A549 (cell line): ENCODE measurements around the gene TNS3. TPM values are rescaled to one million over a fixed set of nuclear protein-coding genes. Genes with fewer than 3 reads are reported as not detected.

ENCODE experiments used
- ATAC-seq, 2 experiments: fragments of 200-7000 bp in 1 of 2; fragments of >200 bp in 1 of 2; cut with Nextera tagmentation in 1 of 2; cut with Tn5 transposase in 1 of 2; 3 replicates each; pipeline versions ENCODE4 v1.8.0 to v1.9.1; 2018 to 2020; ENCODE audit warnings: mild to moderate bottlenecking in 1 of 2, moderate library complexity in 1 of 2
- CTCF ChIA-PET: fragments of 300-600 bp; sonication (Branson Sonifier 250); formaldehyde crosslinking; extraction: SDS; loops from one replicate; lab custom pipeline; 2021; ENCODE audit warnings: antibody characterized with exemption, inconsistent platforms; lab: Yijun Ruan, JAX
- POLR2A ChIA-PET: fragments of 350-600 bp; formaldehyde crosslinking; extraction: SDS; loops from one replicate; lab custom pipeline; 2021; ENCODE audit warnings: antibody characterized with exemption, inconsistent platforms; lab: Yijun Ruan, JAX
- DNase-seq, 2 experiments: peaks; one replicate each; pipeline versions ENCODE4 v3.0.0 to v3.0.0-alpha.2; 2011 to 2016; ENCODE audit warnings: low read depth in 1 of 2, low spot score in 1 of 2
- FAIRE-seq: peaks from 2 replicates; lab custom pipeline; 2011; peaks lifted over from hg19 to GRCh38; lab: Jason Lieb, UNC
- H3K27ac ChIP-seq, 2 experiments: fragments of >200 bp; sonication (Bioruptor Twin); formaldehyde crosslinking; 3 replicates each; pipeline ENCODE4 v1.5.1; 2016 to 2017
- H3K4me1 ChIP-seq: fragments of >200 bp; sonication (Bioruptor Twin); formaldehyde crosslinking; 3 replicates; pipeline ENCODE4 v1.6.1; 2016
- H3K4me2 ChIP-seq: fragments of >200 bp; sonication (Bioruptor Twin); formaldehyde crosslinking; 3 replicates; pipeline ENCODE4 v1.6.1; 2016
- H3K4me3 ChIP-seq: fragments of >200 bp; sonication (Bioruptor Twin); formaldehyde crosslinking; 3 replicates; pipeline ENCODE4 v1.5.1; 2016
- H3K9me3 ChIP-seq: fragments of >200 bp; sonication (Bioruptor Twin); formaldehyde crosslinking; 3 replicates; pipeline ENCODE4 v1.6.1; 2016
- BHLHE40 ChIP-seq: IDR thresholded peaks from 2 replicates; pipeline ENCODE4 v1.6.1; 2012; ENCODE audit warnings: low read depth, low read length, inconsistent platforms
- CBX2 ChIP-seq: fragments of 200-600 bp; sonication (generic); IDR thresholded peaks from 2 replicates; pipeline ENCODE4 v1.6.1; 2016; ENCODE audit warnings: low read depth, mild to moderate bottlenecking, borderline replicate concordance
- CEBPB ChIP-seq, 2 experiments: fragments of >200 bp in 1 of 2; sonication (Bioruptor Twin) in 1 of 2; formaldehyde crosslinking in 1 of 2; IDR thresholded peaks; 2 replicates each; pipeline ENCODE4 v1.6.1; 2012 to 2016
- CTCF ChIP-seq: fragments of >200 bp; sonication (Bioruptor Twin); formaldehyde crosslinking; IDR thresholded peaks from 3 replicates; pipeline ENCODE4 v1.5.1; 2016
- EHMT2 ChIP-seq: fragments of 200-600 bp; sonication (generic); IDR thresholded peaks from 2 replicates; pipeline ENCODE4 v1.6.1; 2016; ENCODE audit warnings: antibody characterized with exemption, low read depth, mild to moderate bottlenecking, moderate library complexity
- ESRRA ChIP-seq: fragments of 150-350 bp; IDR thresholded peaks from 2 replicates; pipeline ENCODE4 v1.6.1; 2014; ENCODE audit warnings: mild to moderate bottlenecking, low read length, borderline replicate concordance
- FOSB ChIP-seq: fragments of 250-450 bp; sonication (Bioruptor Pico); IDR thresholded peaks from 2 replicates; pipeline ENCODE4 v1.5.0; 2020; ENCODE audit warnings: mild to moderate bottlenecking, moderate library complexity
- FOXS1 ChIP-seq: fragments of 250-450 bp; sonication (Bioruptor Pico); IDR thresholded peaks from 2 replicates; pipeline ENCODE4 v1.5.0; 2020; ENCODE audit warnings: mild to moderate bottlenecking, moderate library complexity
- HEYL ChIP-seq: fragments of 250-450 bp; sonication (Bioruptor Pico); IDR thresholded peaks from 2 replicates; pipeline ENCODE4 v1.8.0; 2021; ENCODE audit warnings: mild to moderate bottlenecking, moderate library complexity
- HOXB13 ChIP-seq: fragments of 250-450 bp; sonication (Bioruptor Pico); IDR thresholded peaks from 2 replicates; pipeline ENCODE4 v1.5.0; 2020; ENCODE audit warnings: low read depth, mild to moderate bottlenecking, moderate library complexity
- HOXB5 ChIP-seq: fragments of 250-450 bp; sonication (Bioruptor Pico); IDR thresholded peaks from 2 replicates; pipeline ENCODE4 v1.5.0; 2020; ENCODE audit warnings: mild to moderate bottlenecking, moderate library complexity
- JUN ChIP-seq, 2 experiments: fragments of >200 bp; sonication (Bioruptor Twin); formaldehyde crosslinking; IDR thresholded peaks; 2 replicates in 1 of 2; 3 replicates in 1 of 2; pipeline ENCODE4 v1.6.1; 2016 to 2017
- MAFK ChIP-seq: fragments of 450-650 bp; IDR thresholded peaks from 2 replicates; pipeline ENCODE4 v1.6.1; 2014; ENCODE audit not compliant: partially characterized antibody
- MAX ChIP-seq: IDR thresholded peaks from 2 replicates; pipeline ENCODE4 v1.6.1; 2012
- MYC ChIP-seq: IDR thresholded peaks from 2 replicates; pipeline ENCODE4 v1.6.1; 2012; ENCODE audit warnings: mild to moderate bottlenecking, inconsistent platforms, low read length, improper control_type of control experiment, borderline replicate concordance
- NFE2L2 ChIP-seq: fragments of 150-350 bp; conservative IDR thresholded peaks from 2 replicates; pipeline ENCODE4 v1.6.1; 2014; ENCODE audit warnings: low read length
- PBX3 ChIP-seq: IDR thresholded peaks from 2 replicates; pipeline ENCODE4 v1.6.1; 2012
- PHF8 ChIP-seq: fragments of 200-600 bp; sonication (generic); IDR thresholded peaks from 2 replicates; pipeline ENCODE4 v1.6.1; 2016; ENCODE audit warnings: low read depth, mild to moderate bottlenecking, antibody characterized with exemption, moderate library complexity, borderline replicate concordance
- POLR2A ChIP-seq: IDR thresholded peaks from 2 replicates; pipeline ENCODE4 v1.6.1; 2012; ENCODE audit warnings: mild to moderate bottlenecking, low read length
- POLR2AphosphoS2 ChIP-seq: conservative IDR thresholded peaks from 2 replicates; pipeline ENCODE4 v1.6.1; 2012; ENCODE audit warnings: low read length, improper control_type of control experiment, inconsistent platforms
- RAD21 ChIP-seq, 2 experiments: fragments of >200 bp in 1 of 2; sonication (Bioruptor Twin) in 1 of 2; formaldehyde crosslinking in 1 of 2; IDR thresholded peaks in 1 of 2; conservative IDR thresholded peaks in 1 of 2; 2 replicates in 1 of 2; 3 replicates in 1 of 2; pipeline ENCODE4 v1.6.1; 2012 to 2018; ENCODE audit warnings: inconsistent platforms in 1 of 2
- RARB ChIP-seq: fragments of 250-450 bp; sonication (Bioruptor Pico); IDR thresholded peaks from 2 replicates; pipeline ENCODE4 v1.8.0; 2021; ENCODE audit warnings: mild to moderate bottlenecking, moderate library complexity
- RCOR1 ChIP-seq: fragments of 150-350 bp; IDR thresholded peaks from 2 replicates; pipeline ENCODE4 v1.6.1; 2014; ENCODE audit warnings: antibody characterized with exemption, low read length, low read depth
- RFX5 ChIP-seq: fragments of 450-650 bp; IDR thresholded peaks from 2 replicates; pipeline ENCODE4 v1.7.1; 2014; ENCODE audit warnings: antibody characterized with exemption, mild to moderate bottlenecking, moderate library complexity
- RNF2 ChIP-seq: fragments of 200-600 bp; sonication (generic); IDR thresholded peaks from 2 replicates; pipeline ENCODE4 v1.6.1; 2016; ENCODE audit warnings: low read depth, mild to moderate bottlenecking, antibody characterized with exemption, moderate library complexity, borderline replicate concordance
- SMC3 ChIP-seq: fragments of >200 bp; sonication (Bioruptor Twin); formaldehyde crosslinking; IDR thresholded peaks from 3 replicates; pipeline ENCODE4 v1.6.1; 2018; ENCODE audit warnings: inconsistent platforms
- TFCP2L1 ChIP-seq: fragments of 250-450 bp; sonication (Bioruptor Pico); IDR thresholded peaks from 2 replicates; pipeline ENCODE4 v1.5.0; 2021; ENCODE audit warnings: mild to moderate bottlenecking
- TP53 ChIP-seq: fragments of 250-450 bp; sonication (Bioruptor Pico); IDR thresholded peaks from 2 replicates; pipeline ENCODE4 v1.5.0; 2021; ENCODE audit warnings: mild to moderate bottlenecking, moderate library complexity
- ZSCAN20 ChIP-seq: fragments of 250-450 bp; sonication (Bioruptor Pico); IDR thresholded peaks from 2 replicates; pipeline ENCODE4 v1.8.0; 2022; ENCODE audit warnings: mild to moderate bottlenecking, moderate library complexity
- WGBS: methylation state at CpG from one replicate; pipeline ENCODE4 v1.1.6; 2017; ENCODE audit errors: missing lambda C conversion rate; 5-methylcytosine and 5-hydroxymethylcytosine counted together
- polyA minus RNA-seq: library from RNA; depleted of rRNA, polyadenylated mRNA; stranded (reverse); fragments of >200 nt; gene quantifications from 2 replicates; pipeline ENCODE4 v1.2.3, GENCODE V29; 2011; rRNA and poly(A)+ RNA removed
- polyA plus RNA-seq, 4 experiments: library from polyadenylated mRNA; depleted of rRNA in 3 of 4; stranded (reverse); fragments of >200 nt; fragmentation: RNase III in 1 of 4; extraction: RNeasy Plus Mini Kit Qiagen cat#74134 plus additional on column Dnase treatment in 1 of 4; gene quantifications; 2 replicates in 3 of 4; 3 replicates in 1 of 4; pipeline ENCODE4 v1.2.3, GENCODE V29; 2011 to 2017
- TF ChIP-seq, protein P1 (sequence below): fragments of 200-600 bp; sonication (generic); IDR thresholded peaks from 2 replicates; pipeline ENCODE4 v1.6.1; 2016; ENCODE audit warnings: antibody characterized with exemption, mild to moderate bottlenecking, moderate library complexity
- TF ChIP-seq, protein P2 (sequence below): fragments of >200 bp; sonication (Bioruptor Twin); formaldehyde crosslinking; IDR thresholded peaks from 3 replicates; pipeline ENCODE4 v1.6.1; 2016

Gene TNS3
- 134 and 137 TPM in 2 replicates for polyA plus RNA-seq (2011; rRNA removed)
- 80.9 and 113 TPM in 2 replicates for polyA plus RNA-seq (2012; cell fraction: cytosol; rRNA removed)
- polyA plus RNA-seq (2012; cell fraction: nucleus; rRNA removed), result 217 and 283 TPM in 2 replicates
- 107 to 122 TPM (median 107 TPM) in 3 replicates for polyA plus RNA-seq (2017; fragmentation: RNase III; extraction: RNeasy Plus Mini Kit Qiagen cat#74134 plus additional on column Dnase treatment)
- polyA minus RNA-seq, result 438 and 510 TPM in 2 replicates

DNA sequence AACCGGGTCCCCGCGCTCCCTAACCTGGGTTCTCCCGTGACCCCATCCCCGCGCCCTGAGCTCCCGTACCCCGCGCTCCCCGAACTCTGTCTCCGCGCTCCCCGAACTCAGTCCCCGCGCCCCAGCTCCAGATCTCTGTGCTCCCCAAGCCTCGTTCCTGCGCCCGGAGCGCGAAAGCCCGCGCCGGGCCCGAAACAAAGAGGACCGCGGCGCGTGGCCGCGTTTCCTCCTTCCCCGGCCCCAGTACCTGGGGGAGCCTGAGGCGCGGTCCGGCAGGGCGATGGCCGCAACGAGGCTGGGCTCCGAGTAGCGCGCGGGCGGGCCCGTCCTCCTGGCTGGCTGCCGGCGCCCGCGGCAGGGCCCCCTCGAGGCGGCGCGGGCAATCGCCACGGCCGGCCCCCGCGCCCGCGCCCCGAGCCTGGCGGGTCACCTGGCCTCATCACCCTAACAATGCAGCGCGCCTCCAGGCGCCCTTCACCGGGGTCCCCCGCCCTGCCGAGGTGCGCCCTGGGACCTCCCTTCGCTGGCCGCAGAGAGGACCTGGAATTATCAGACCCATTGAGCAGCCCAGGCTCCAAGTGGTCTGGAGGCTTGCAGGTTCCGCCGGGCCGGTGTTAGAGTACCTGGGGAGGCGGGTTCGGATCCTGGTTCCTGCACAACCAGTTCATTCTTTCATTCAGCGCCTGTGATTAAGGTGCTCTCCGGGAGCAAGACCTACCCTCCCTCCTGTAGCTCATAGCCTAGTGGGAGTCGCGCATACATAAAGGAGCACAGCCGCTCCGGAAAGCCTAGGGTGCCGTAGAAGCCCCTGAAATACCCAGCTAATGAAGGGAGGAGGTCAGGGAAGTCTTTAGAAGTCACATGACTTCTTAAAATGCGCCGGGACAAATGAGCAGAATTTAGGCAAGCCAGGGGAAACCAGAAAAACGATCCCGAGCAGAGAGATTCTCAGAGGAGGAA lies at the start of gene TNS3:
Gene TNS3, minus strand, starts transcription at position 308 of the 960 bp plus-strand sequence. CDS start 142,475 bp downstream, outside the sequence.
- no peak for FAIRE-seq
- POLR2A ChIA-PET, result interaction anchor here (0.6 to 7.4 kb wide), 15 partner anchors 10 to 237 kb away, joined by 3 to 62 read pairs (median 6); no protein-coding TSS in a partner anchor
- TF ChIP-seq FOXS1 (no peak), CEBPB (IDR thresholded peaks at IDR 0.05) (no peak), EHMT2 (no peak), ZSCAN20 (CRISPR knock-in tag) (no peak), HEYL (CRISPR knock-in tag) (no peak), RNF2 (no peak), HOXB5 (CRISPR knock-in tag) (peak; percentile 21; the same call in 1 of the 2 replicates), JUN (IDR thresholded peaks at IDR 0.05) (peak; percentile 44 to 77), RAD21 (conservative IDR thresholded peaks at IDR 0.05 in 1 of 2, IDR thresholded peaks at IDR 0.05 in 1 of 2) (peak; percentile 1 to 48; a peak in 4 of 5 replicates), CBX2 (no peak), POLR2A (peak; percentile 21), RCOR1 (no peak), NFE2L2 (no peak), HOXB13 (CRISPR knock-in tag) (no peak), TP53 (CRISPR knock-in tag) (peak; percentile 20; the same call in 1 of the 2 replicates), CTCF (peak; percentile 39), RARB (CRISPR knock-in tag) (no peak), MAFK (no peak), FOSB (CRISPR knock-in tag) (no peak), PBX3 (no peak; the same call in 1 of the 2 replicates), TFCP2L1 (CRISPR knock-in tag) (peak; percentile 58; the same call in 1 of the 2 replicates), MAX (peak; percentile 23), MYC (peak; percentile 50; the same call in 1 of the 2 replicates), SMC3 (peak; percentile 44; the same call in 2 of the 3 replicates), POLR2AphosphoS2 (no peak), ESRRA (no peak), RFX5 (no peak), PHF8 (no peak), BHLHE40 (no peak)
- TF ChIP-seq, protein P1, sequence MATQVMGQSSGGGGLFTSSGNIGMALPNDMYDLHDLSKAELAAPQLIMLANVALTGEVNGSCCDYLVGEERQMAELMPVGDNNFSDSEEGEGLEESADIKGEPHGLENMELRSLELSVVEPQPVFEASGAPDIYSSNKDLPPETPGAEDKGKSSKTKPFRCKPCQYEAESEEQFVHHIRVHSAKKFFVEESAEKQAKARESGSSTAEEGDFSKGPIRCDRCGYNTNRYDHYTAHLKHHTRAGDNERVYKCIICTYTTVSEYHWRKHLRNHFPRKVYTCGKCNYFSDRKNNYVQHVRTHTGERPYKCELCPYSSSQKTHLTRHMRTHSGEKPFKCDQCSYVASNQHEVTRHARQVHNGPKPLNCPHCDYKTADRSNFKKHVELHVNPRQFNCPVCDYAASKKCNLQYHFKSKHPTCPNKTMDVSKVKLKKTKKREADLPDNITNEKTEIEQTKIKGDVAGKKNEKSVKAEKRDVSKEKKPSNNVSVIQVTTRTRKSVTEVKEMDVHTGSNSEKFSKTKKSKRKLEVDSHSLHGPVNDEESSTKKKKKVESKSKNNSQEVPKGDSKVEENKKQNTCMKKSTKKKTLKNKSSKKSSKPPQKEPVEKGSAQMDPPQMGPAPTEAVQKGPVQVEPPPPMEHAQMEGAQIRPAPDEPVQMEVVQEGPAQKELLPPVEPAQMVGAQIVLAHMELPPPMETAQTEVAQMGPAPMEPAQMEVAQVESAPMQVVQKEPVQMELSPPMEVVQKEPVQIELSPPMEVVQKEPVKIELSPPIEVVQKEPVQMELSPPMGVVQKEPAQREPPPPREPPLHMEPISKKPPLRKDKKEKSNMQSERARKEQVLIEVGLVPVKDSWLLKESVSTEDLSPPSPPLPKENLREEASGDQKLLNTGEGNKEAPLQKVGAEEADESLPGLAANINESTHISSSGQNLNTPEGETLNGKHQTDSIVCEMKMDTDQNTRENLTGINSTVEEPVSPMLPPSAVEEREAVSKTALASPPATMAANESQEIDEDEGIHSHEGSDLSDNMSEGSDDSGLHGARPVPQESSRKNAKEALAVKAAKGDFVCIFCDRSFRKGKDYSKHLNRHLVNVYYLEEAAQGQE, result no peak
- TF ChIP-seq, protein P2, sequence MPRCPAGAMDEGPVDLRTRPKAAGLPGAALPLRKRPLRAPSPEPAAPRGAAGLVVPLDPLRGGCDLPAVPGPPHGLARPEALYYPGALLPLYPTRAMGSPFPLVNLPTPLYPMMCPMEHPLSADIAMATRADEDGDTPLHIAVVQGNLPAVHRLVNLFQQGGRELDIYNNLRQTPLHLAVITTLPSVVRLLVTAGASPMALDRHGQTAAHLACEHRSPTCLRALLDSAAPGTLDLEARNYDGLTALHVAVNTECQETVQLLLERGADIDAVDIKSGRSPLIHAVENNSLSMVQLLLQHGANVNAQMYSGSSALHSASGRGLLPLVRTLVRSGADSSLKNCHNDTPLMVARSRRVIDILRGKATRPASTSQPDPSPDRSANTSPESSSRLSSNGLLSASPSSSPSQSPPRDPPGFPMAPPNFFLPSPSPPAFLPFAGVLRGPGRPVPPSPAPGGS, result peak; percentile 44; the same call in 1 of the 3 replicates

More for the DNA sequence above, at the start of gene TNS3:
- CTCF ChIA-PET, result interaction anchor here (0.6 to 3.4 kb wide), 14 partner anchors 9 to 316 kb away, joined by 3 to 10 read pairs (median 6); no protein-coding TSS in a partner anchor
- peak within 1 kb of the TSS; percentile 83 for H3K4me3 ChIP-seq
- peak in 1 of 2 experiments; percentile 72 for DNase-seq
- 0 out of 3 replicates have a peak, but pooled peaks cover 4% of the 10 kb centered on the region for H3K9me3 ChIP-seq
- peak; percentile 37 to 67 for ATAC-seq
- H3K4me1 ChIP-seq, result peaks cover 63% of the 10 kb centered on the region
- H3K27ac ChIP-seq, result peak within 1 kb of the TSS; percentile 99 to 100
- H3K4me2 ChIP-seq, result peak within 1 kb of the TSS; percentile 86
- 1% methylated on average over 25 of the region's 85 CpGs for WGBS
